GM18870 (cell line): Measurements from ENCODE around the gene SLC27A6.
"Not testable (repeated sequence)": the region's sequence is repeated elsewhere in the genome, so short reads cannot be mapped to it uniquely, and the experiment has no call there.

Experiments used
- ATAC-seq: cut with Tn5 transposase; IDR thresholded peaks from one replicate; pipeline ENCODE4 v1.9.1; 2021; ENCODE audit warnings: moderate library complexity; ENCODE audit not compliant: unreplicated experiment

SLC27A6 gene

GRCh38 chr5:128988476-128988875 is 23.2 kb downstream of the SLC27A6 start:
- ATAC-seq, result no peak

DNA sequence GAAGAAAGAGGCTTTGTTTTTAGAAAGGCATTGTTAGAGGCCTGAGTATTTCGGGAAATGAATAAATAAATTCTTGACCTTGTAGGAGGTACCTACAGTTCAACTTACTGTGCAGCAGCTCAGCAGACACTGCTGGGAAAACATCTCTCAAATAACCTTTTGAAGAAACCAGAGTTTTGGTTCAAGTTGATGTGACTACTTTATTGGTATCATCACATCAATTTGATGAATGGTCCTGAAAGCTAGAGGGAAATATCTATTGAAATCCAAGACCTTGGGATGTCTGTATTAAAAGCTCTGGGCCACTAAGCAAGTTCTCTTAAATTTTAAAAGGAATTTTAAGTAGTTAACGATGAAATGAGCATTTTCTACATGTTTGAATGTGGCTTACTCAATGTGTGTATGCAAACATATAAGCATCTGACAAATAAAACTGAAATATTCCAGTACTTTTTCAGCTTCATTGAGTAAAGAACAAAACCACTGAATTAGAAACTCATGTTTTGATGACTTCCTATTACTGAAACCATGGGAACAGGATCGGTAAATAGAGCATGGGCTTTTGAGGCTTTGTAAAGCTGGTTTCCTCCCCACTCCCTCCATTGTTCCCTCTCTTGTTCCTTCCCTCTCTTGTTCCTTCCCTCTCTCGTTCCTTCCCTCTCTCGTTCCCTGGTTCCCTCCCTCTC is 36.7 kb downstream of the SLC27A6 start:
- no peak for ATAC-seq

DNA sequence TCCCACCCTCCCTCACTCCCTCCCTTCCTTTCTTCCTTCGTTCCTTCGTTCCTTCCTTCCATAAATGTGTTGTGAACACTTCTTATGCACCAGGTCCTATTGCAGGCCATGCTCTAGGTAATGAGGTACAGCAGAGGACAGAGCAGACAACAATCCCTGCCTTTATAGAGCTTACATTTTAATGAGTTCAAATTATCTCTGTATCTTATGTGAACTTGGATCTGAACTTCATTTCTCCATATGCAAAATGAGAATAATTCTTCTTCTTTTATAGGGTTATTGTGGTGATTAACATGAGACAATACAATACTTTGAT is 37.2 kb downstream of the SLC27A6 start:
- ATAC-seq, result no peak

DNA sequence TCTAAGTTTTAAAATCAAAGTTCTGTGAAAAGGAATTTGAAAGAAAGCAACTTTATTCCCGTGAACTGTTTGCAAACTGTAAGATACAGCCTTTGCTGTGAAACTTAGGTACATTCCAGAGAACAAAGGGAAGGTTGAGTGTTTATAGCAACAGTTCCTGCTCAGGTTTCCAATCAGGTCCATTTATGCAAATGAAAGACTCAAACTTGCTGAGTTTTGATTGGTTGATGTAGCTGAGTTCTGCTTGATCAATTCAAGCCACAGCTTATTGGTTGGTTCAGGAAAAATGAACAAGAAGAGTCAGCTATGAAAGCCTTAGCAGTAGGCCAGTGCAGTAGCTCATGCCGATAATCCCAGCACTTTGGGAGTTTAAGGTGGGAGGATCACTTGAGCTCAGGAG is 37.9 kb downstream of the SLC27A6 start:
- no peak for ATAC-seq

GRCh38 chr5:129014185-129014584 is 48.9 kb downstream of the SLC27A6 start:
- ATAC-seq, result no peak

- no peak for ATAC-seq
Measured at GRCh38 chr5:129018837-129019236, 53.5 kb downstream of the SLC27A6 start.

GRCh38 chr5:129019401-129019908 is 54.2 kb downstream of the SLC27A6 start:
- ATAC-seq, result no peak

DNA sequence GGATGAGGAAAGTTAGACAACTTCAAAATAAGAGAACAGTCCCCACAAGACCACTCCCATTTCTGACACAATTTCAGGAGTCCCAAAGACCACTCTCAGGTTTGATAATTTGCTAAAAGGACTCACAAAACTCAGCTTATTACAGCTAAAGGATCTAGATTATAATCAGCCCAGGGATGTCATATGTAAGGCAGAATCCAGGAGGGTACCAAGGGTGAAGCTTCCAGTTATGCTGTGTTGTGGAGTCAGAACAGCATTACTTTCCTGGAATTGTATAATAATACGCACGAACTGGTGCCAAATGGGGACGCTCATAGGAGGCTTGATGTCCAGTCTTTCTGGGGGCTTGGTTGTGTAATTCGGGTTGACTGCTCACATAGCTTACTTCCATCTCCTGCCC is 55.4 kb downstream of the SLC27A6 start:
- ATAC-seq, result no peak

DNA sequence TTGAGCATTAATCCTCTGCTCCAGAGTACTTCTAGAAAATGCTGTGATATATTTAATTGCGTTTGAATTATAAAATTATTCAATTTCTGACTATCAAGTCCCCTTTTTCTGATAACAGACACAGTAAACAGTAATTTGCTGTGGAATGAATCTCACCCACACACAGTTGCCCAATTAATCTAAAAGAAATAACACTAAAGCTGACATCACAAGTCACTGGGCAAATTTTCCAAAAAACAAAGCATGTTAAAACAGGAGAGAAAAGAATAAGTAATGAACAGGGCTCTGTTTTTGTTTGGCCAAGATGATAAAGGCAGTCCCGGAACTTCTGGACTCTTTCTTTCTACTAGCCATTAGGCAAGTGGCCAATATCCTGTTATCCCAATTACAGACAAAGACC is 56.5 kb downstream of the SLC27A6 start:
- ATAC-seq, result no peak

GRCh38 chr5:129022599-129022998 is 57.3 kb downstream of the SLC27A6 start:
- no peak for ATAC-seq

GRCh38 chr5:129027260-129027659 is 62.0 kb downstream of the SLC27A6 start:
- no peak for ATAC-seq

DNA sequence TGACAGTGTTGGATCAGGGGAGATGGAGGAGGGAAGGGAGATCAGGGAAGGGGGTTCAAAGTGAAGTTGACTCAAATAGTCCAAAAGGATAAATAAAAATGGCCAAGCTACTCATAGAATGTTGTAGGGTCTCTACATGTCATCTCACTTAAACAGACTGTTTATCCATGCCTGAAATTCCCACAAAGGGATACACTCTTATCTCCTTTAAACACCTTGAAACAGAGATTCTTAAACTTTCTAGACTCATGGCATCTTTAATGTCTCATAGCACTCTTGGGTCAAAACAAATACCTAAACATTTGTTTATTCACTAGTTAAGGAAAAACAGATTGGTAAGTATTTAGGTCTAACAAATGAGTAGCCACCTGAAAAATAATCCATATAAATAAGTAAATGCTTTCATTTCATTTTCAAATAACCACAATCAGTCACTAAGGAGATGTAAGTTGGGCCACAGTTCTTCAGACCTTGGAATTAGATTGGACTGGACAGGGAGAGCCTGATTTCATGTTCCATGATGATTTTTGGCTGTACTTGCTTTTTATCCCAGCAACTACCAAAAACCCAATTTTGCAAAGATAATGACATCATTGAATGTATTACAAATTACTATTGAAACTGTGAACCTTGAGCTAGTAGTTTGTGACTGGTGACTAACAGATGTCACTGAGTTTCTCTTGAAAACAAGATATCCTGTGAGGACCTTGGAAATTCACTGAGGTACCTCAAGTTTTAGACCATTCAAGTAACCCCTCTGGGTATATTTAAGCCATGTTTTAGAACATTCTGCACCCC is 66.8 kb downstream of the SLC27A6 start:
- ATAC-seq, result no peak

- ATAC-seq, result not testable (repeated sequence)
Measured at GRCh38 chr5:129036257-129036656, 71.0 kb downstream of the SLC27A6 start.

- ATAC-seq, result no peak
Measured at GRCh38 chr5:129041196-129041881, 76.1 kb downstream of the SLC27A6 start.

- no peak for ATAC-seq
Measured at GRCh38 chr5:129042306-129042705, 77.0 kb downstream of the SLC27A6 start.

- ATAC-seq, result no peak
Measured at GRCh38 chr5:129043894-129044293, 78.6 kb downstream of the SLC27A6 start.

- ATAC-seq, result no peak
Measured at GRCh38 chr5:129046151-129046550, 80.9 kb downstream of the SLC27A6 start.

DNA sequence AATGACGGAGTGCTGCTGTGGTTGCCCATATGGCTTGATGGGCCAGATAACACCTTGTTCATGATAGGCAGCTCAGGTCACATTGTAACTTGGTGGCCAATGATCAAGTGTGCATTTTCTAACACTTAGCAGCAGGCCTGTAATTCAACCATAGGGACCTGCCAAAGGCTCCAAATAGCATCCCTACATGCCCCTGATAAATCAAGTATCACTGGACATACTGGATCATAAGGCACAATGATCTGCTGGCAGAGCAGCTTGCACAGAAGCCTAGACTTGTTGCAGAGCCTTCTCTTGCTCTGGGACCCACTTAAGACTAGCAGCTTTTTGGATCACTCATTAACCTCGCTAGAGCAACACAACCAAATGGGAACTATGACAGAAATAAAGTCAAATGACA is 83.2 kb downstream of the SLC27A6 start:
- no peak for ATAC-seq

GRCh38 chr5:129049126-129049799 is 84.0 kb downstream of the SLC27A6 start:
- no peak for ATAC-seq

DNA sequence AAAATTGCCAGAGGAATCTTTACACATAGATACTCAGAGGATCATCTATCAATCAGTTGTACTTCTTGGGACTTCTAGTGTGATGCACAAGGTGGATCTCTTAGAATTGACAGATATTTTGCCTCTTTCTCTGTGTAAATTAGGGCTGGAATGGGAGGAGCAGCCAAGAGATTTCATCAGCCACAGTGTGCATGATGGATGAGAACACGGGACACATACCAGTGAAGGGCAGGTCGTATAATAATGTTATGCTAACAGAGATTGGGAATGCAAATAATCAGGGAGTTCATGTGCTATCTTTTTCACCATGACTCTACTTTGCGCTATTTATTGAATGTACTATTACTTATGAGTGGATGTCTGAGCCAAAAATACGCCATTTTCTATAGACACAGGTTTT is 86.0 kb downstream of the SLC27A6 start:
- ATAC-seq, result no peak

GRCh38 chr5:129053438-129053837 is 88.2 kb downstream of the SLC27A6 start:
- no peak for ATAC-seq
